Tibial nerve (tissue), 4 donors: Measurements from ENCODE around the gene COL28A1. TPM values are rescaled to one million over a fixed set of nuclear protein-coding genes. Genes with fewer than 3 reads are reported as not detected.

Experiments used
- DNase-seq, 2 donors: peaks; one replicate each; pipeline ENCODE4 v3.0.0-alpha.2; 2019; ENCODE audit warnings: low spot score in 2 of 2
- H3K27ac ChIP-seq, 4 donors: fragments of 200-600 bp; sonication (generic) in 3 of 4; one replicate each; pipeline ENCODE4 v1.5.1; 2017 to 2019; ENCODE audit warnings: mild to moderate bottlenecking in 1 of 4
- H3K27me3 ChIP-seq, 2 donors: fragments of 200-600 bp; sonication (generic) in 1 of 2; one replicate each; pipeline versions ENCODE4 v1.5.1 to v1.6.0; 2017 to 2019
- H3K36me3 ChIP-seq, 3 donors: fragments of 200-600 bp; sonication (generic); one replicate each; pipeline ENCODE4 v1.5.1; 2018 to 2019
- H3K4me1 ChIP-seq, 4 donors: fragments of 200-600 bp; sonication (generic) in 3 of 4; one replicate each; pipeline ENCODE4 v1.5.1; 2017 to 2019
- H3K4me3 ChIP-seq, 4 donors: fragments of 200-600 bp; sonication (generic) in 3 of 4; one replicate each; pipeline ENCODE4 v1.5.1; 2017 to 2019; ENCODE audit warnings: mild to moderate bottlenecking in 1 of 4, moderate library complexity in 1 of 4
- H3K9me3 ChIP-seq, 4 donors: fragments of 200-600 bp; sonication (generic) in 3 of 4; one replicate each; pipeline ENCODE4 v1.5.1; 2017 to 2019
- EP300 ChIP-seq, 2 donors: sonication (generic); formaldehyde crosslinking; IDR thresholded peaks; one replicate each; pipeline ENCODE4 v1.6.1; 2017; ENCODE audit warnings: antibody characterized with exemption in 2 of 2, mild to moderate bottlenecking in 1 of 2
- POLR2A ChIP-seq, 2 donors: fragments of 450-650 bp; IDR thresholded peaks; one replicate each; pipeline ENCODE4 v1.6.1; 2017; ENCODE audit warnings: antibody characterized with exemption in 2 of 2, mild to moderate bottlenecking in 2 of 2, moderate library complexity in 2 of 2
- WGBS, 2 donors: methylation state at CpG; one replicate each; pipeline ENCODE4 v1.1.5; 2018; 5-methylcytosine and 5-hydroxymethylcytosine counted together
- total RNA-seq, 4 donors: library from RNA; depleted of rRNA; stranded (reverse); fragments of >200 nt; gene quantifications; one replicate each; pipeline ENCODE4 v1.1.0, GENCODE V29; 2016
- TF ChIP-seq, protein P1 (sequence below), 5 experiments: fragments of 200-600 bp in 3 of 5; fragments of 450-650 bp in 2 of 5; sonication (generic) in 3 of 5; IDR thresholded peaks; one replicate each; pipeline ENCODE4 v1.5.1; 2016 to 2019; ENCODE audit warnings: antibody characterized with exemption in 5 of 5, mild to moderate bottlenecking in 3 of 5, moderate library complexity in 2 of 5

COL28A1 gene
- total RNA-seq, 4 donors from 2014 or later, result 60.0 to 142 (median 122) TPM

DNA sequence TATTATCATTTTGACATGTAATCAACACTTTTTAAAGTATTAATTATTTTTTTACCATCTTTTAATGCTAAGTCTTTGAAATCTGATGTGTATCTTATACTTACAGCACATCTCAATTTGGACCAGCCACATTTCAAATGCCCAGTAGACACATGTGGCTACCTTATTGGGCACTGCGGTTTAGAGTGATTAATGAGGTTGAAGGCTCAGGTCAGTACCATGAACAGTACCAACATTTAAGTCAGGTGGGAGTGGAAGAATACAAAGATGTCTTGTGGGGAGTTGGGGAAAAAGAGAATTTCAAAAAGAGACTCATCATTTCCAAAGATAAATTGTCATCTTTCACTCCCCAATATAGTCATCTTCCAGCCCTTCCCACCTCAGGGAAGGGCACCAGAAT lies 40.5 kb downstream of the COL28A1 start:
- peaks cover 0 to 5% (median 1%) of the 10 kb centered on the region in 4 donors for H3K4me1 ChIP-seq
- DNase-seq, result no peak
- H3K27me3 ChIP-seq, result no peaks in the 10 kb centered on the region
- no peaks in the 10 kb centered on the region for H3K9me3 ChIP-seq
- H3K36me3 ChIP-seq, result peaks cover 0 to 3% (median 0%) of the 10 kb centered on the region in 3 donors
- no peak overlapping the region for H3K27ac ChIP-seq
- TF ChIP-seq EP300 (IDR thresholded peaks at IDR 0.05) (no peak), POLR2A (IDR thresholded peaks at IDR 0.05) (no peak)
- TF ChIP-seq, protein P1, sequence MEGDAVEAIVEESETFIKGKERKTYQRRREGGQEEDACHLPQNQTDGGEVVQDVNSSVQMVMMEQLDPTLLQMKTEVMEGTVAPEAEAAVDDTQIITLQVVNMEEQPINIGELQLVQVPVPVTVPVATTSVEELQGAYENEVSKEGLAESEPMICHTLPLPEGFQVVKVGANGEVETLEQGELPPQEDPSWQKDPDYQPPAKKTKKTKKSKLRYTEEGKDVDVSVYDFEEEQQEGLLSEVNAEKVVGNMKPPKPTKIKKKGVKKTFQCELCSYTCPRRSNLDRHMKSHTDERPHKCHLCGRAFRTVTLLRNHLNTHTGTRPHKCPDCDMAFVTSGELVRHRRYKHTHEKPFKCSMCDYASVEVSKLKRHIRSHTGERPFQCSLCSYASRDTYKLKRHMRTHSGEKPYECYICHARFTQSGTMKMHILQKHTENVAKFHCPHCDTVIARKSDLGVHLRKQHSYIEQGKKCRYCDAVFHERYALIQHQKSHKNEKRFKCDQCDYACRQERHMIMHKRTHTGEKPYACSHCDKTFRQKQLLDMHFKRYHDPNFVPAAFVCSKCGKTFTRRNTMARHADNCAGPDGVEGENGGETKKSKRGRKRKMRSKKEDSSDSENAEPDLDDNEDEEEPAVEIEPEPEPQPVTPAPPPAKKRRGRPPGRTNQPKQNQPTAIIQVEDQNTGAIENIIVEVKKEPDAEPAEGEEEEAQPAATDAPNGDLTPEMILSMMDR (IDR thresholded peaks at IDR 0.05), result no peak
- 41 to 53% methylated on average over 1 of the region's 1 CpG for WGBS, 2 donors
- H3K4me3 ChIP-seq, result no peak overlapping the region

DNA sequence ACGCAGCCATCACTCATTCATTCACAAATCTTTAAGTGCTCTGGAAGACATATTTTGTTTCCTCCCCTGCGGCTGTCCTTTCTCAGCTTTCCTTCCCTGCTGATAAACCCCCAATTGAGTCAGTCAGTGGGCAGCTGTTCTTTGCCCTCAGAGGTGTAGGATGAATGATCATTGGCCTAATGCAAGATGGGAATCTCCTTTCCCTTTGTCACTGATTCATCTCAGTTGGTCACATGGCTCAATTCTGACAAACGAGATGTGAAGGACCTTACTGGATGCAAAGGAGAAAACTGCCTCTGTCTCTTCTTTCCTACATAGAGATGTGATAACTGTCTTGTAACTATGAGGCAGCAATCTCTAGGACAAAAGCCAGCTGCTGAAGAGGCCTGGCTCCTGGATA lies 44.6 kb downstream of the COL28A1 start:
- Histone ChIP-seq H3K27me3 (no peaks in the 10 kb centered on the region), H3K27ac (peak overlapping the region in 2 of 4 donors; percentile 16 to 47), H3K36me3 (peaks cover 0 to 43% (median 2%) of the 10 kb centered on the region in 3 donors), H3K9me3 (peaks cover 0 to 23% (median 7%) of the 10 kb centered on the region in 4 donors), H3K4me1 (peaks cover 0 to 15% (median 1%) of the 10 kb centered on the region in 4 donors), H3K4me3 (no peak overlapping the region)
- TF ChIP-seq, protein P1 (IDR thresholded peaks at IDR 0.05), result no peak
- TF ChIP-seq POLR2A (IDR thresholded peaks at IDR 0.05) (no peak), EP300 (IDR thresholded peaks at IDR 0.05) (no peak)
- WGBS, 2 donors, result 83 to 85% methylated on average over 3 of the region's 3 CpGs
- no peak for DNase-seq

DNA sequence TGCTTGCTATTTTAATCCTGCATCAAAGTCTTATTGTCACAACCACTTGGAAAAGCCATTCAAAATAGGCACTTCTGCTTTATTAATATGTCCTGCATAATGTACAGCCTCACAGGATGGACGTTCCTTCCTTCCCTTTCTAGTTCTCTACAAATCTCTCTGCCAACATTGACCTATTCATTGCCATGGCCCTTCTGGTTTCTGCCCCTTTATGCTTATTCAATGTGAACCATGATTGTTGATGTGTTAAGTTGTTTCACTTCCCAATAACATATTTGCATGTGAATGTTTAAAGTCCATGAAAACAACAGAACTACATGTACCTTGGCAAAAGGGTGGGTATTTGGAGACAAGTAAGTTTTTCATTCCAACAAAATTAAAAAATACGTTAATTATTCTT lies 45.7 kb downstream of the COL28A1 start:
- no peak for DNase-seq
- Histone ChIP-seq H3K4me1 (peaks cover 0 to 15% (median 1%) of the 10 kb centered on the region in 4 donors), H3K4me3 (no peak overlapping the region), H3K27ac (peak overlapping the region in 2 of 4 donors; percentile 19 to 47), H3K36me3 (peaks cover 0 to 52% (median 2%) of the 10 kb centered on the region in 3 donors), H3K27me3 (no peaks in the 10 kb centered on the region), H3K9me3 (peaks cover 0 to 24% (median 7%) of the 10 kb centered on the region in 4 donors)
- 29 to 36% methylated on average over 2 of the region's 2 CpGs for whole genome bisulfite sequencing, 2 donors
- peak in 1 of 2 donors; percentile 18 for TF ChIP-seq EP300 (IDR thresholded peaks at IDR 0.05)
- TF ChIP-seq, protein P1 (IDR thresholded peaks at IDR 0.05), result no peak

DNA sequence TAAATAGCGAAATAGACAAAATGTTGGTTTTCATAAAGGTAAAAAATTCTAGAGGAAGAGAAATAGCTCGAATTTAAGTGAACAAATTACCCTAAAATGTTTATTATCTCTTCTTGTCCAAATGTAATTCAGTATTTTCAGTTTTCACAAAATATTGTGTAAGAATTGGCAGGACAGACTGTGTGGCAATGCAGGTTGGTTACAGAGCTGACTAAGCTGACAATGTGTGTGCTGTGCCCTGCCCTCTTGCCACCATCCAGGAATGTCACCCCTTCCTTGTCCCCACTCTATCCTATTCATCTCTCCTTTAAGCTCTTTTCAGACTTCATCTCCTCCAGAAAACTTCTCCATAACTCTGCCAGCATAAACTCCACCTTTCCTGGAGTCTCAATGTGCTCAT lies 46.1 kb downstream of the COL28A1 start:
- TF ChIP-seq POLR2A (IDR thresholded peaks at IDR 0.05), result no peak
- TF ChIP-seq, protein P1 (IDR thresholded peaks at IDR 0.05), result no peak
- no peak for TF ChIP-seq EP300 (IDR thresholded peaks at IDR 0.05)
- H3K27ac ChIP-seq, result peak overlapping the region in 2 of 4 donors; percentile 0 to 19
- WGBS, 2 donors, result 77 to 81% methylated on average over 2 of the region's 2 CpGs
- no peak overlapping the region for H3K4me3 ChIP-seq
- DNase-seq, result no peak
- H3K9me3 ChIP-seq, result peaks cover 0 to 28% (median 7%) of the 10 kb centered on the region in 4 donors
- peaks cover 0 to 15% (median 1%) of the 10 kb centered on the region in 4 donors for H3K4me1 ChIP-seq
- no peaks in the 10 kb centered on the region for H3K27me3 ChIP-seq
- H3K36me3 ChIP-seq, result peaks cover 0 to 56% (median 2%) of the 10 kb centered on the region in 3 donors

DNA sequence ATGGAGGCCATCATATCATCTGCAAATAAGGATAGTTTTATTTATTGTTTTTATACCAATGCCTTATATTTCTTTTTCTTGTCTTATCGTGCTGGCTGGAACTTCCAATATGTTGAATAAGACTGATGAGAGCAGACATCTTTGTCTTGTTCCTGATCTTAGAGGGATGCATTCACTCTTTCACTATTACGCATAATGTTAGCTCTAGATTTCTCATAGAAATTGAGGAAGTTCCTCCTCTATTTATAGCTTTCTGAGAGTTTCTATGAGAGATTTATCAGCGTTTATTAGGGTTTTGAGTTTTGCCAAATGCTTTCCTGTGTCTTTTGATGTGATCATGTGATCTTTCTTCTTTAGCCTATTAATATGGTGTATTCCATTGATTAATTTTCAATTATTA lies 49.3 kb downstream of the COL28A1 start:
- DNase-seq, result no peak
- Histone ChIP-seq H3K27ac (no peak overlapping the region), H3K4me3 (no peak overlapping the region), H3K9me3 (peaks cover 0 to 41% (median 7%) of the 10 kb centered on the region in 4 donors), H3K27me3 (no peaks in the 10 kb centered on the region), H3K4me1 (peaks cover 0 to 15% (median 1%) of the 10 kb centered on the region in 4 donors), H3K36me3 (peaks cover 0 to 77% (median 2%) of the 10 kb centered on the region in 3 donors)
- TF ChIP-seq, protein P1 (IDR thresholded peaks at IDR 0.05), result no peak
- TF ChIP-seq POLR2A (IDR thresholded peaks at IDR 0.05), result no peak
- no peak for TF ChIP-seq EP300 (IDR thresholded peaks at IDR 0.05)
- 87 to 90% methylated on average over 3 of the region's 3 CpGs for WGBS, 2 donors
